Lower leg skin (tissue), 4 donors: Measurements from ENCODE around the gene HS6ST2. TPM values are rescaled to one million over a fixed set of nuclear protein-coding genes. Genes with fewer than 3 reads are reported as not detected.
"Not testable (repeated sequence)": the region's sequence is repeated elsewhere in the genome, so short reads cannot be mapped to it uniquely, and the experiment has no call there.

Experiments
- DNase-seq, 2 donors: peaks; one replicate each; pipeline ENCODE4 v3.0.0-alpha.2; 2019; ENCODE audit warnings: low spot score in 2 of 2
- H3K4me3 ChIP-seq: fragments of 200-600 bp; sonication (generic); 2 replicates; pipeline ENCODE4 v1.5.1; 2017; ENCODE audit warnings: mild to moderate bottlenecking, low read depth; ENCODE audit not compliant: poor library complexity, severe bottlenecking
- POLR2A ChIP-seq, 2 donors: fragments of 450-650 bp; IDR thresholded peaks; one replicate each; pipeline ENCODE4 v1.6.1; 2016 to 2017; ENCODE audit warnings: antibody characterized with exemption in 2 of 2, mild to moderate bottlenecking in 1 of 2, moderate library complexity in 1 of 2
- WGBS, 2 donors: methylation state at CpG; one replicate each; pipeline ENCODE4 v1.1.5; 2018; 5-methylcytosine and 5-hydroxymethylcytosine counted together
- intact Hi-C: fragments of 100-400 bp; cut with DNase I; formaldehyde crosslinking; loops from one replicate; pipeline ENCODE4 v1.15.0; 2023; ENCODE audit warnings: low total_unique reads
- total RNA-seq, 4 donors: library from RNA; depleted of rRNA; stranded (reverse); fragments of >200 nt; gene quantifications; one replicate each; pipeline ENCODE4 v1.1.0, GENCODE V29; 2016
- TF ChIP-seq, protein P1 (sequence below), 3 donors: fragments of 450-650 bp; IDR thresholded peaks; one replicate each; pipeline ENCODE4 v1.5.1; 2016; ENCODE audit warnings: antibody characterized with exemption in 3 of 3, mild to moderate bottlenecking in 3 of 3, moderate library complexity in 2 of 3

The HS6ST2 gene
- total RNA-seq, 4 donors from 2014 or later, result 0.17 to 0.29 TPM; not detected in 2

- no peak for TF ChIP-seq POLR2A (IDR thresholded peaks at IDR 0.05)
- TF ChIP-seq, protein P1, sequence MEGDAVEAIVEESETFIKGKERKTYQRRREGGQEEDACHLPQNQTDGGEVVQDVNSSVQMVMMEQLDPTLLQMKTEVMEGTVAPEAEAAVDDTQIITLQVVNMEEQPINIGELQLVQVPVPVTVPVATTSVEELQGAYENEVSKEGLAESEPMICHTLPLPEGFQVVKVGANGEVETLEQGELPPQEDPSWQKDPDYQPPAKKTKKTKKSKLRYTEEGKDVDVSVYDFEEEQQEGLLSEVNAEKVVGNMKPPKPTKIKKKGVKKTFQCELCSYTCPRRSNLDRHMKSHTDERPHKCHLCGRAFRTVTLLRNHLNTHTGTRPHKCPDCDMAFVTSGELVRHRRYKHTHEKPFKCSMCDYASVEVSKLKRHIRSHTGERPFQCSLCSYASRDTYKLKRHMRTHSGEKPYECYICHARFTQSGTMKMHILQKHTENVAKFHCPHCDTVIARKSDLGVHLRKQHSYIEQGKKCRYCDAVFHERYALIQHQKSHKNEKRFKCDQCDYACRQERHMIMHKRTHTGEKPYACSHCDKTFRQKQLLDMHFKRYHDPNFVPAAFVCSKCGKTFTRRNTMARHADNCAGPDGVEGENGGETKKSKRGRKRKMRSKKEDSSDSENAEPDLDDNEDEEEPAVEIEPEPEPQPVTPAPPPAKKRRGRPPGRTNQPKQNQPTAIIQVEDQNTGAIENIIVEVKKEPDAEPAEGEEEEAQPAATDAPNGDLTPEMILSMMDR (IDR thresholded peaks at IDR 0.05), result no peak
- 70 to 82% methylated on average over 1 of the region's 1 CpG for WGBS, 2 donors
- H3K4me3 ChIP-seq, result no peak overlapping the region
- no peak for DNase-seq
- intact Hi-C loops, result no loop called here
Observed at GRCh38 chrX:132900633-132901293, 57.7 kb downstream of the HS6ST2 start.

GRCh38 chrX:132887569-132887968, 70.9 kb downstream of the HS6ST2 start:
- TF ChIP-seq POLR2A (IDR thresholded peaks at IDR 0.05), result no peak
- TF ChIP-seq, protein P1 (IDR thresholded peaks at IDR 0.05), result no peak
- no peak for DNase-seq
- no peak overlapping the region for H3K4me3 ChIP-seq
- intact Hi-C loops, result no loop called here

DNA sequence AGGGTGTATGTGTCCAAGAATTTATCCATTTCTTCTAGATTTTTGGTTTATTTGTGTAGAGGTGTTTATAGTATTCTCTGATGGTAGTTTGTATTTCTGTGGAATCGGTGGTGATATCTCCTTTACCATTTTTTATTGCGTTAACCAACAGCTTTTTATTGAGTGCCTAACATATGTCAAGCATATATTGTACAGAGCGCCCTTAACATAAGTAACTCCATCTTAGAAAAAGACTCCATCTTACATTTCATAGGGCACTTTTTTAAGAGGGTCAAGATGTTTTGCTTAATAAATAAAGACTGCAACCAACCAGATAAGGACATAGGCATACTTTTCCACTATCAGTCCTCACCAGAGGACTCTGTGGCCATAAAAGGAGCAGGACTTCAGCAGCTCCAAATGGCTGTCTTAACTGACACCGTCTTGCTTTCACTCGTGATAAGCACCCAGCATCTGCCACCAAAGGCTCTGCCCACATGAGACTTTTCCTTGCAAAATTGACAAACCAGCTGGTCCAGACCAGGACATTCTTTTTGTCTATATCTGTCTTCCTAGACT, 75.0 kb downstream of the HS6ST2 start:
- intact Hi-C loops, result no loop called here
- H3K4me3 ChIP-seq, result no peak overlapping the region
- WGBS, 2 donors, result 83 to 93% methylated on average over 5 of the region's 5 CpGs
- no peak for DNase-seq
- TF ChIP-seq POLR2A (IDR thresholded peaks at IDR 0.05), result no peak
- TF ChIP-seq, protein P1 (IDR thresholded peaks at IDR 0.05), result no peak

DNA sequence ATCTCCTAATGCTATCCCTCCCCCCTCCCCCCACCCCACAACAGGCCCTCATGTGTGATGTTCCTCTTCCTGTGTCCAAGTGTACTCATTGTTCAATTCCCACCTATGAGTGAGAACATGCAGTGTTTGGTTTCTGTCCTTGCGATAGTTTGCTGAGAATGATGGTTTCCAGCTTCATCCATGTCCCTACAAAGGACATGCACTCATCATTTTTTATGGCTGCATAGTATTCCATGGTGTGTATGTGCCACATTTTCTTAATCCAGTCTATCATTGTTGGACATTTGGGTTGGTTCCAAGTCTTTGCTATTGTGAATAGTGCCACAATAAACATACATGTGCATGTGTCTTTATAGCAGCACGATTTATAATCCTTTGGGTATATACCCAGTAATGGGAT, 77.7 kb downstream of the HS6ST2 start:
- H3K4me3 ChIP-seq, intact Hi-C loops, DNase-seq: not testable (repeated sequence)
- WGBS, 2 donors, result 89% methylated on average over 2 of the region's 2 CpGs; no CpG with 5 or more reads in 1 of the 2 donors

- no peak for DNase-seq
- intact Hi-C loops, result no loop called here
- H3K4me3 ChIP-seq, result no peak overlapping the region
- 58 to 60% methylated on average over 4 to 5 of the region's 5 CpGs for WGBS, 2 donors
- no peak for TF ChIP-seq POLR2A (IDR thresholded peaks at IDR 0.05)
- TF ChIP-seq, protein P1 (IDR thresholded peaks at IDR 0.05), result no peak
Observed at GRCh38 chrX:132877954-132878536, 80.4 kb downstream of the HS6ST2 start.

DNA sequence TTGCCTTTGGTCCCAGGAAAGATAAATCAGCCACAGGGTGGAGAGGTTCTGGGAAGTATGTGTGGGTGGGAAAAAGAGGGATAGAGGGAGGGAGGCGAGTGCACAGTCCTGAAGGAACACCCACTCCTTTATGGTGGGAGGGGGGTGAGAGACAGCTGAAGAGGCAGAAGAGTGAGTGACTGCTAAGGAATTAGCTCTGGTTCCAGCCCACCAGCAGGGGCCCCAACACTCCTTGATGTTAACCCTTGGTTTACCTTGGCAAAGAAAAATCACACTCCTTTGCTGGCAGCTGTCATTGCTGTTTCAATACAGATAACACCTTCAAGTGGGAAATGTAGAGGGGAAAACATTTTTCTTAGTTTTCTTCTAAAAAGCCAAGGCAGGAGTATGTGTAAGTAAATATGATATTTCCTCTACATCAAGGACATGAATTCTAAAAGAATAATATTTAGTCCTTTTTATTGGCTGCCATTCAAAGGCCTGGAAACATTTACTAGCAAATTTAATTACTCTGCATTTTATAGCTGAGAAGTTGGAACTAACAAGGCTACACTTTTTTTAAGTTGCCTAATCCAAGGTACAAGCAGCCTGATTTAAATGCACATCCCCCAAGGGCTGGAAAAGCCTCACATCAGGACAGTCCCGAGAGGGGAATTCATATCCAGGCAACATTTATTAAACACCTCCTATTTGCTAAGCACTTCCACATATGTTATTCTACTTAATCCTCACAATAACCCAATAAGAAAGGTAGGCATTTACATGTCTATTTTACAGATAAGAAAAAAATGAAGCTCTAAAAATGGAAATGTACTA, 81.7 kb downstream of the HS6ST2 start:
- intact Hi-C loops, result no loop called here
- 23 to 32% methylated on average over 2 of the region's 2 CpGs for WGBS, 2 donors
- TF ChIP-seq, protein P1 (IDR thresholded peaks at IDR 0.05), result no peak
- TF ChIP-seq POLR2A (IDR thresholded peaks at IDR 0.05), result no peak
- H3K4me3 ChIP-seq, result no peak overlapping the region
- no peak for DNase-seq
